Lung (tissue), 12 donors: Measurements from ENCODE around the gene APCDD1. TPM values are rescaled to one million over a fixed set of nuclear protein-coding genes. Genes with fewer than 3 reads are reported as not detected.

Experiments
- ATAC-seq: fragments of 200-7000 bp; cut with Tn5 transposase; one replicate; pipeline ENCODE4 v1.9.1; 2020; ENCODE audit warnings: moderate number of reproducible peaks; ENCODE audit not compliant: insufficient read depth, low FRiP score
- DNase-seq, 3 donors: peaks; one replicate each; pipeline ENCODE4 v3.0.0-alpha.2; 2013 to 2017
- H3K27ac ChIP-seq, 2 donors: one replicate each; pipeline ENCODE4 v1.5.1; 2013; ENCODE audit warnings: mild to moderate bottlenecking in 2 of 2, moderate library complexity in 2 of 2, control low read depth in 1 of 2, inconsistent platforms in 1 of 2, low read depth in 1 of 2, low read length in 1 of 2
- H3K27me3 ChIP-seq, 3 donors: one replicate each; pipeline ENCODE4 v1.5.1; 2013; ENCODE audit warnings: low read length in 2 of 3; ENCODE audit not compliant: control insufficient read depth in 3 of 3, insufficient read depth in 3 of 3
- H3K36me3 ChIP-seq, 4 donors: one replicate each; pipeline ENCODE4 v1.5.1; 2013; ENCODE audit warnings: low read length in 4 of 4, mild to moderate bottlenecking in 1 of 4, moderate library complexity in 1 of 4; ENCODE audit not compliant: control insufficient read depth in 4 of 4, insufficient read depth in 4 of 4
- H3K4me1 ChIP-seq, 5 donors: one replicate each; pipeline ENCODE4 v1.5.1; 2013; ENCODE audit warnings: low read length in 5 of 5, mild to moderate bottlenecking in 2 of 5, moderate library complexity in 1 of 5; ENCODE audit not compliant: control insufficient read depth in 5 of 5, insufficient read depth in 5 of 5
- H3K4me3 ChIP-seq: one replicate; pipeline ENCODE4 v1.5.1; 2013; ENCODE audit warnings: mild to moderate bottlenecking, control low read depth, moderate library complexity
- H3K9ac ChIP-seq, 2 donors: one replicate each; pipeline ENCODE4 v1.5.1; 2013; ENCODE audit warnings: low read length in 2 of 2, control low read depth in 1 of 2; ENCODE audit not compliant: insufficient read depth in 1 of 2
- H3K9me3 ChIP-seq, 4 donors: one replicate each; pipeline ENCODE4 v1.5.1; 2013; ENCODE audit warnings: low read length in 3 of 4, mild to moderate bottlenecking in 1 of 4, moderate library complexity in 1 of 4; ENCODE audit not compliant: control insufficient read depth in 4 of 4, insufficient read depth in 3 of 4
- WGBS, 2 donors: extraction: QIAGEN DNeasy Blood & Tissue Kit; methylation state at CpG; one replicate each; pipeline ENCODE4 v1.1.7; 2013; 5-methylcytosine and 5-hydroxymethylcytosine counted together
- polyA plus RNA-seq, 2 donors: library from polyadenylated mRNA; stranded (reverse); fragments of 200-250 nt; gene quantifications; one replicate each; pipeline ENCODE4 v1.2.1, GENCODE V29; 2013
- total RNA-seq, 2 donors: library from RNA; depleted of rRNA in 1 of 2; stranded (reverse); fragments of >200 nt in 1 of 2; gene quantifications; one replicate each; pipeline ENCODE4 v1.2.1, GENCODE V29; 2014 to 2021
- TF ChIP-seq, protein P1 (sequence below): IDR thresholded peaks from 2 replicates; pipeline ENCODE4 v1.5.1; 2012; ENCODE audit warnings: mild to moderate bottlenecking; ENCODE audit errors: control extremely low read depth, extremely low read depth
- donor health status: control.
- donor health status: control.
- donor health status: Bipolar disorder and iron deficiency.
- donor health status: healthy.
- donor health status: DM: yes; HTN: yes; CAD: no.

Gene APCDD1
- total and polyA plus RNA-seq, 4 donors = 6.8 to 77.4 (median 29.3) TPM

DNA sequence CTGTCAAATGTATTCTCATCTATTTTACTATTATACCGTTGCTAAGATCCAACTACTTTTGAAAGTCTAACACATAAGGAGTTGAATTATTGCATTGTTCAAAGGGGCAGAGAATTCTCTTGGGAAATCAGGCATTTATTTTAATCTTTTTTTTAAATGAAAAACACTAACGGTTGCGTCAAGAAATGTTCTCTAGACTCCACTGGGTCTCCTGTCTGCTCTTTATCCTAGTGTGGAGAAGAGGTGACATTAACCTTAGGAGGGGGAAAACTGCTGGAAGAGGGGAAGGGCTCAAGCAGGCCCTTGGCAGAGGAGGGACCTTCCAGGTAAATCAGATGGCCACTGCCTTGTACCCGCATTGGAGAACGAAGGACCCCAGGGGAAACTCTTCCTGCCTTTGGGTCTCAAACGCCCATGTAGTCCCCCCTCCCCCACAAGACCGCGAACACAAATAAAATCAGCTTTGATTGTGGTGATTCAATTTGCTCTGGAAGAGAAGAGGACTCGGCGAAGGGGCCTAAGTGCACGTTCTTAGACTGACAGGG lies 1.1 kb upstream of the APCDD1 start:
- ATAC-seq (no peak), DNase-seq (no peak)
- 55 to 77% methylated on average over 11 of the region's 11 CpGs for WGBS, 2 donors
- TF ChIP-seq, protein P1, sequence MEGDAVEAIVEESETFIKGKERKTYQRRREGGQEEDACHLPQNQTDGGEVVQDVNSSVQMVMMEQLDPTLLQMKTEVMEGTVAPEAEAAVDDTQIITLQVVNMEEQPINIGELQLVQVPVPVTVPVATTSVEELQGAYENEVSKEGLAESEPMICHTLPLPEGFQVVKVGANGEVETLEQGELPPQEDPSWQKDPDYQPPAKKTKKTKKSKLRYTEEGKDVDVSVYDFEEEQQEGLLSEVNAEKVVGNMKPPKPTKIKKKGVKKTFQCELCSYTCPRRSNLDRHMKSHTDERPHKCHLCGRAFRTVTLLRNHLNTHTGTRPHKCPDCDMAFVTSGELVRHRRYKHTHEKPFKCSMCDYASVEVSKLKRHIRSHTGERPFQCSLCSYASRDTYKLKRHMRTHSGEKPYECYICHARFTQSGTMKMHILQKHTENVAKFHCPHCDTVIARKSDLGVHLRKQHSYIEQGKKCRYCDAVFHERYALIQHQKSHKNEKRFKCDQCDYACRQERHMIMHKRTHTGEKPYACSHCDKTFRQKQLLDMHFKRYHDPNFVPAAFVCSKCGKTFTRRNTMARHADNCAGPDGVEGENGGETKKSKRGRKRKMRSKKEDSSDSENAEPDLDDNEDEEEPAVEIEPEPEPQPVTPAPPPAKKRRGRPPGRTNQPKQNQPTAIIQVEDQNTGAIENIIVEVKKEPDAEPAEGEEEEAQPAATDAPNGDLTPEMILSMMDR = no peak
- Histone ChIP-seq H3K9me3 (no peaks in the 10 kb centered on the region), H3K27ac (peak overlapping the region; percentile 10 to 85), H3K36me3 (no peaks in the 10 kb centered on the region), H3K27me3 (no peaks in the 10 kb centered on the region), H3K4me1 (peaks cover 0 to 38% (median 21%) of the 10 kb centered on the region in 5 donors), H3K4me3 (no peak overlapping the region), H3K9ac (no peak overlapping the region)

DNA sequence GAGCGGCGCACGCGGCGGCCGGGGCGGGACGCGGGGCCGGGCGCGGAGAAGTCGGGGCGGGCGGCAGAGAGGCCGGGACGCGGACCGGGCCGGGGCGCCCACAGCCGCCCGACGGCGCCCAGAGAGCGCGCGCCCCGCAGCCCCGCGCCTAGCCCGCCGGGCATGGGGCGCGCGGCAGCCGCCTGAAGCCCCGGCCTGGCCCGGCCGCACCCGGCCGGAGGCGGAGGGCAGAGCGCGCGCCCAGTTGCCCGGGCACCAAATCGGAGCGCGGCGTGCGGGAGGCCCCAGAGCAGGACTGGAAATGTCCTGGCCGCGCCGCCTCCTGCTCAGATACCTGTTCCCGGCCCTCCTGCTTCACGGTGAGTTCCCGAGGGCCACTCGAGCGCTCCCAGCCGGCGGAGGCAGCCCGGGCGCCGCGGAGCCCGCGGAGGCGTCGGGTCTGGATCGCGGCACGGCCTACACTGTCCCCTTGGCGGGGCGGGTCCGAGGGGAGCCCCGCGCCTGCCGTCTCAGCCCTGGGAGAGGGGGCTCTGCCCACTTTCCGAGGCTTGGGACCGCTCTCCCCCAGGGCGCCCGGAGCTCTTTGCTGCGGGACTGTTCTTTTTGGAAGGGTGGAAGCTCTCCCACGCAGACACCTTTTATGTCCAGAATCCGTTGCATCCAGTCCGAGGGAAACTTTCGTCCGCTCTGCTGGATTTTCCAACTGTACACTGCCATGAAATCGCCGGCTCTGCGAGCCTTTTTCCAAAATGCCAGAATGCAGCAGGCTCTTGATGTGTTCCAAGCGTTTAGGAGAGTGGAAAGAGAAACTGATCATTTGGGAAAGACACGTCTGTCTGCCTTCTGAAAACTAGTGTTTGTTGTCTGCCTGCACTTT lies 484 bp downstream of the APCDD1 start:
- ATAC-seq = peak; percentile 39
- TF ChIP-seq, protein P1 = no peak
- peak overlapping the region; percentile 65 to 81 for H3K9ac ChIP-seq
- H3K36me3 ChIP-seq = no peaks in the 10 kb centered on the region
- H3K27ac ChIP-seq = peak overlapping the region; percentile 49 to 75
- peak overlapping the region; percentile 55 for H3K4me3 ChIP-seq
- peaks cover 0 to 47% (median 22%) of the 10 kb centered on the region in 5 donors for H3K4me1 ChIP-seq
- H3K27me3 ChIP-seq = no peaks in the 10 kb centered on the region
- DNase-seq = peak; percentile 38 to 57 (median 54)
- H3K9me3 ChIP-seq = no peaks in the 10 kb centered on the region
- 1% methylated on average over 41 to 94 of the region's 94 CpGs for WGBS, 2 donors

DNA sequence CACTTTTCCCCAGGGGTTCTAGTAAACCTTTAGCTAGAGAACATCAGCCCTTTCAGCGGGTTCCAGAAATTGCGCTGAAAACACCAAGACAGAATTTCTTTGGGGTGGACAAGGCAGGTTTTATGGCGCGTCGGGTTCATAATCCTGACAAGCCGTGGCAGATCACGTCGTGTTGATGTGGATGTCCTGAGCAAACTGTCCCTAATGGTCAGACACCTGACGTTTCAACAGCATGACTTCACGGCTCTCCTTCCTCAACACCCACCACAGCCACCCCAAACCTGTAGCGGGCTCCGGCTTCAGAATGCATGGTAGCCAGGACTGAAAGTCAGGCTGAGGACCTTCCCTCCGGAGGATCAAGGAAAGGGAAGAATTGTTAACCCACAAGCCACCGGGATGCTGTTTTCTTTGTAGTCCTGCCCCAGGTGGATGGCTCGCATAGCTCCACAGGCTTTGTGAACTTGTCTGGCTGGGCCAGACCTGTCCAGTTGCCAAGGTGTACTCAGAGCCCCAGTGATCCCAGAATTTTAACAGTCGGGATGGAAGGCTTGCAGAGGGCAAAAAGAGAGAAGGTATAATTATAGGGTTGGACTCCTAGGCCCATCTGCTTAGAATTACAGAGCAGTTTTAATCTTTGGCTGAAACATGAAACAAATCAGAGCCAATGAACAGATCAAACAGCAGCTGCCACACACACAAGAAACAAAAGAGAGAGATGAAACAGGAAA lies 1.5 kb downstream of the APCDD1 start:
- Histone ChIP-seq H3K36me3 (no peaks in the 10 kb centered on the region), H3K9me3 (no peaks in the 10 kb centered on the region), H3K27me3 (no peaks in the 10 kb centered on the region), H3K4me1 (peaks cover 0 to 47% (median 22%) of the 10 kb centered on the region in 5 donors), H3K9ac (peak overlapping the region; percentile 65 to 81), H3K4me3 (peak overlapping the region; percentile 55), H3K27ac (peak overlapping the region in 1 of 2 donors; percentile 75)
- WGBS, 2 donors = 17 to 36% methylated on average over 16 of the region's 16 CpGs
- DNase-seq = no peak
- ATAC-seq = no peak
- TF ChIP-seq, protein P1 = no peak
